ENCODE measurements around the gene ZDHHC20.

DNA sequence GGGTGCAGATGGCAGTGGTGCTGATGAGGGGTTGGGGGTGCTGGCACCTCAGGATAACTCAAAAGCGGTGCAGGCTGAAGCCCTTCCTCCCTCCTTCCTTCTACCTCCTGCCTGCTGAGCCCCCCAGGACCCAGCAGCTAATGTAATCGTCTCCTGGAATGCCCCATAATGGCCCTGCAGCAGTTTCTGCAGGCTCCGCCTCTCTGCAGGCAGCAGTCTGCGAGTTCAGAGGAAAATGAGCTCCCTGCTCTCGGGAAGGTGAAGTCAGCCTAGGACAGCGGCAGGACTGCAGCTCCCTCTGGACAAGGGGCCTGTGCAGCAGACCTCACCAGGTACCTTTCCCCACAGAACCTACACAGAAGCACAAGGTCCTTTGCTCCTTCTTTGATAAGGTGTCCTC is 130.9 kb downstream of the ZDHHC20 start:
- TF ChIP-seq CTCF (IDR thresholded peaks at IDR 0.05; ENCODE audit: low read depth, low read length), result no peak
- TF ChIP-seq POLR2A (IDR thresholded peaks at IDR 0.05; ENCODE audit: extremely low read depth, insufficient read length), result no peak
- TF ChIP-seq MAX (IDR thresholded peaks at IDR 0.05; ENCODE audit: low read depth, low read length), result no peak
- TF ChIP-seq MYC (IDR thresholded peaks at IDR 0.05; ENCODE audit: low read depth, low read length), result no peak
